MM.1S (cell line): Measurements from ENCODE around the gene TTLL10.

Experiments used
- CTCF ChIP-seq: fragments of 300-600 bp; sonication (generic); IDR thresholded peaks from 2 replicates; pipeline ENCODE4 v1.5.1; 2016; ENCODE audit warnings: antibody characterized with exemption, low read length, mixed read lengths
- EZH2 ChIP-seq: fragments of 300-600 bp; sonication (generic); optimal IDR thresholded peaks from 2 replicates; pipeline ENCODE3; 2017; ENCODE audit warnings: low read depth, mild to moderate bottlenecking, antibody characterized with exemption, low read length, mixed read lengths

DNA sequence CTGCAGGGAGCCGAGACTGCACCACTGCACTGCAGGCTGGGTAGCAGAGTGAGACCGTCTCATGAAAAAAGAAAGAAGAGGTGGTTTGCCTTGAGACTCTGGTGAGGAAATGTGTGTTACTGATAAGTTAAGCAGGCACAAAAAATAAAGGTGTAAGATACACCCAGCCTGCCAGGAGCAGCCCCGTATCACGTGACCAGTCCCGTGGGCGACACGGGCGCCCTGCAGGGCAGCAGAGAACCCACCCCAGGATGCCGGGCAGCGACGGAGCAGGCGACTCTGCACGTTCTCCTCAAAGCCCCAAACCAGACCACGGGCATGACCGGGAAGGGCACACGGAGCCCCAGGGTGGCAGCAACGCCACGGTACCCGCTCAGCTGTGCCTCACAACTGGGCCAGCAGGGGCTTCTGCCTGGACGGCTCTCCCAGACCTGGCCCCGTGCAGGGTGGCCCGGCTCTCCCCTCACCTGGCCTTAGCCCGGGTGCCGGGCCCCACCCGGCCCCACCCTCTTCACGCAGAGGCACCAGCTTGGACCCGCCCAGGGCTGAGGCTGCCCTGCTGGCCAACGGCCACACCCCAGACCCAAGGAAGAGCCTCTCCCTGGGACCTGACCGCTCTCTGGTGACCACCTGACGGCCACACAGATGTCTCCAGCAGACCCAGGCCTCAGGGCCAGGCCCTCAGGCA, 48.4 kb downstream of the TTLL10 start:
- TF ChIP-seq EZH2 (no peak), CTCF (no peak)
